HG03575 (cell line): ENCODE data around the gene ZNF70.

ENCODE experiments used
- ATAC-seq: cut with Tn5 transposase; IDR thresholded peaks from one replicate; pipeline ENCODE4 v1.9.1; 2021; ENCODE audit not compliant: unreplicated experiment, insufficient number of reproducible peaks, low FRiP score; ENCODE audit errors: extremely low read depth

Gene ZNF70

DNA sequence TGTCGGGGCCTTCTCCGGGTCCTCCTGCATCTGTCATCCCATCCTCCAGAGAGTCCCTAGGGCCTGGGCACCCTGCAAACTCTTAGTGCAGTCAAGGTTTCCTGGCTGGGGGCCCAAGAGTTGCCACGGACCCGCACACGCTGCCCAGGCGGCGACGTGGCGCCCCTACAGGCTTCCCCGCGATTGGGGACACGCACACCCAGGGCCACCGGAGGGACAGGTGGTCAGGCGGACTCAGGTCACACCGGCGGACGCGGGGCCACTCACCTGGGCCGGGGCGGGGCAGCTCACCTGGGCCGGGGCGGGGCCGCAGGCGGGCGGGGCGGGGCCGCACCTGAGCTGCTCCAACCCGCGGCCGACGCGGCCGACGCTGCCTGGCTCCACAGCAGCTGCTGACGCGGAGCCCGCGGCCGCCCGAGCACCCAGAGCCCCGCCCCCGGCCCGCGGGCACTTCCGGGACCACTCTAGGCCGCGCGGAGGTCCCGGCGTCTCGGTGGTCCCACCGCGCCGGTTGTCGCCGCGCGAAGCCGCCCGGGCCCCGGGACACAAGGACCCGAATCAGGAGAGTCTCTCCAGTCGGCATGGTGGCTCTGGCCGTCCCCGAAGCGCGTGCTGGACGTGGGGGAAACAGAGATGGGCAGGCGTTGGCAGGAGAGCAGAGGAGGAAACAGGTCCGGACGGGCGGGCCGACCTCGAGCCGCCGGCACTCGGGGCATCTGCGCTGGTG, at the start of gene ZNF70:
TSS of gene ZNF70 (minus strand) at position 399 of the 727 bp plus-strand sequence. CDS start 5,972 bp downstream, outside the sequence.
- no peak for ATAC-seq

DNA sequence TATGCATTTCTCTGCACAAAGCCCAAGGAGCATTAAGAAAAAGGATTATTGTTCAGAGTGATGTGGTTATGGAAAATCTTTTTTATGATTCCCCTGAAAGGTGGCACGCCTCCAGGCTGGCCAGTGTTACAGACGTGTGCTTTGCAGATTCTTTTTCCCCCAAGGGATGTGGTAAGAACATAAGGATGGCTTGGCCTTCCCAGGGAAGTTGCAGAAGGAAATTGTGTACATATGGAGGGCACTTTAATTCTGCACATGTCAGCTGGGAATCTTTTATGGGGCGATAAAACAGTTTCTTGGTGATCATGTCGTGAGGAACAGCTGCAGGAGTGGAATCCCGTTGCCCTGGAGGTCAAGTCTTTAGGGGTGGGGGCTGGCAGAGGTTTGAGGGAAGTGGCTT, 45.5 kb upstream of the ZNF70 start:
- ATAC-seq = no peak

DNA sequence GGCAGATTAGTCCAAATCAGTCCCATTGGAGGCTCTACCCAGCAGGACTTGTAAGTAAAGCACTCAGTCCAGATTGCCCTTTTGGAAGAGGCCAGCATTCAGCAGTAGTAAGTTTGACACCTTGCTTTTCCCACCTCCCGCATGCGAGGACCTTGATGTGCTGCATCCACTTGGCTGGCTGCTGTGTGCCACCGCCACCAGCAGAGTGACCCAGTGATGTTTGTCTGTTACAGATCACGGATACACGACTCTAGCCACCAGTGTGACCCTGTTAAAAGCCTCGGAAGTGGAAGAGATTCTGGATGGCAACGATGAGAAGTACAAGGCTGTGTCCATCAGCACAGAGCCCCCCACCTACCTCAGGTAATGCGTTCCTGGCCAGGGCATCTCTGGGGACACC, 42.4 kb upstream of the ZNF70 start:
- no peak for ATAC-seq

- no peak for ATAC-seq
These were observed 41.1 kb upstream of the ZNF70 start for GRCh38 chr22:23791738-23792645.

DNA sequence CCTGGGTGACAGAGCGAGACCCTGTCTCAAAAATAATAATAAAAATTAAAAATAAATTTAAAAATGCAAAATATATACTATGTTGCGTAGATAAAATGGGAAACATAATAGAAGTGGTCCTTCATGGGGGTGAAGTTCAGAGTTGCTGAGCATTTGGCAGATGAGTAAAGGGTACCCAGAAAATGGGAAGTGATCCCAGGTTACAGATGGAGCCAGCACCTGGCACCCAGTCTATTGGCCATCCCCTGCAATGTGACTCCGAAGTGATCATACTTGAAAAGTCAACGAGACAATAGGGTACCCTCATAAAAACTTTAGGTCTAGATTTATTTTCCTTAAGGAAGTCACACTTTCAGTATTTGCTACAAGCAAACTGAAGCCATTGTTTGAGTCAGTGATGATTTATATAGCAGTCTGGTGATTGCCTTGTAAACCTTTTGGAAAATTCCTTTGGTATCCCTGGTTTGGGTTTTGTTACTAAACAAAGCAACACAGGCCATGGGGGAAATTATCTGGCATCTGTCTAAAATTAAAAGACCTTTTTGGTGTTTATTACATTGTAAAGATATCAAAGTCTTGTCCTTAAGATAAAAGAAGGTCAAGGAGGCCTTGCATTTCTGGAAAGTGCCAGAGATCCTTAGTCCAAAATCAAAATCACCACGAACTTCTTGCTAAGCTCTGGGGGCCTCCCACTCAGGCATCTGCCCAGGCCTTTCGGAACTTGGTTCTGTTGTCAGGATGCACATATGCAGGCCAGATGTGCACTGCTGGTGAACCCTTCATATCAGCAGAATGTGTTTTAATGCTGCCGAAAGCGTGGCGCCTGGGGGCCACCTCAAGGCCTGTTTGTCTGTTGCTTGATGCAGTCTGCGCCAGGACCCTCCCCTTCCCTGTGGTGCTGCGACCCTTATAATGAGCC, 40.2 kb upstream of the ZNF70 start:
- no peak for ATAC-seq

GRCh38 chr22:23789638-23790037, 38.7 kb upstream of the ZNF70 start:
- ATAC-seq = no peak

GRCh38 chr22:23789121-23789520, 38.2 kb upstream of the ZNF70 start:
- ATAC-seq = no peak

DNA sequence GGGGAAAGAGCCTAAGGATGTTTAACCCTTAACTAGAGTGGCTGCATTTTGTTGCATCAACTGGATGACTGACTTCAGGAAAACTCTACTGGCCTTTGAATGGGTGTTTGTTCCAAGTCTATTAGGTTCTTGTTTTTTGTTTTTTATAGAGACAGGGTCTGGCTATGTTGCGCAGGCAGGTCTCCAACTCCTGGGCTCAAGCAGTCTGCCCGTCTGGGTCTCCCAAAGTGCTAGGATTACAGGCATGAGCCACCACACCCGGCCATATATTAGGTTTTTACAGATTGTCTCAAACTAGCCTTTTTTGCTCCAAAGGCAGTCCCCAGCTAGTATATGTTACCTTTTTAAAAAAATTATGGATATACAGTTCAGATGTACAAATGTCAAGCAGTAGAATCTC, 37.0 kb upstream of the ZNF70 start:
- ATAC-seq = no peak

DNA sequence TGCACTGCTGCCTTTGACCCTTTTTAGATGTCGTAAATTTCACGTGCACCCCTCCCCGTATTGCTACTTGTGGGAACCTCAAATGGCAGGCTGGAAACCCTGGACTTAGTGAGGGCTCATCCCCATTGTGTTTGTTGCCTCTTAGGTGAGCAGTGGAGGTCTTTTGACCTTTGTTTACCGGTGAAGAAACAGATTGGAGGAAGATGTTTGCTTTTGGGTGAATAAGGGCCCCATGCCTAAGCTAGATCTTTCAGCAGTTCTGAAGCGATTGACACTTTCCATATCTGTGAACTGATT, 36.6 kb upstream of the ZNF70 start:
- ATAC-seq = no peak

DNA sequence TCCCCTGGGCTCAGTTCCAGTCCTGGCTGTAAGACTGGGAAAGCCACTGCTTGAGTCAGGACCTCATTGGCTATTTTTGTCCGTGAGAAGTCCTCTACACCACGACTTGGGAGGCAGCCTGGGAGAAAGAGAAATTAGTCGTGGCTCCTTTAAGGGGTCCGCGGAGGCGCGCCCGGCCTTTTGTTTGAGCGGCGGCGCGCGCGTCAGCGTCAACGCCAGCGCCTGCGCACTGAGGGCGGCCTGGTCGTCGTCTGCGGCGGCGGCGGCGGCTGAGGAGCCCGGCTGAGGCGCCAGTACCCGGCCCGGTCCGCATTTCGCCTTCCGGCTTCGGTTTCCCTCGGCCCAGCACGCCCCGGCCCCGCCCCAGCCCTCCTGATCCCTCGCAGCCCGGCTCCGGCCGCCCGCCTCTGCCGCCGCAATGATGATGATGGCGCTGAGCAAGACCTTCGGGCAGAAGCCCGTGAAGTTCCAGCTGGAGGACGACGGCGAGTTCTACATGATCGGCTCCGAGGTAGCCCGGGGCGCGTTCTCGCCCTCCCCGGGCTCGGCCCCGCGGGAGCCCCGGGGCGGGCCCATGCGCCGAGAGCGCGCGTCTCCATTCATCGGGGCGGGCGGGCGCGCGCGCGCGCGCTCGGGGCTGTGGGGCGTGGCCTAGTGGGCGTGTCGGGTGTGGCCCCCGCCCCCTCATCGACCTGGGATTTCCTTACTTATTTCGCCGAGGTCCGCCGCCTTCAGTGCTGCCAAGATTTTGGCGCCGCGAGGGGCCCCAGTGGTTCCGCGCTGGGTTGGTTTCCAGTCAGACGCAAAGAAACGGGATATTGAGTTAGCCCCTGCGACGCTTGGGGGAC, 36.1 kb upstream of the ZNF70 start, which contains the start of gene SMARCB1:
TSS of gene SMARCB1 (plus strand) at position 215 of the 848 bp plus-strand sequence. CDS start at position 419, 204 bp downstream.
- ATAC-seq = no peak

DNA sequence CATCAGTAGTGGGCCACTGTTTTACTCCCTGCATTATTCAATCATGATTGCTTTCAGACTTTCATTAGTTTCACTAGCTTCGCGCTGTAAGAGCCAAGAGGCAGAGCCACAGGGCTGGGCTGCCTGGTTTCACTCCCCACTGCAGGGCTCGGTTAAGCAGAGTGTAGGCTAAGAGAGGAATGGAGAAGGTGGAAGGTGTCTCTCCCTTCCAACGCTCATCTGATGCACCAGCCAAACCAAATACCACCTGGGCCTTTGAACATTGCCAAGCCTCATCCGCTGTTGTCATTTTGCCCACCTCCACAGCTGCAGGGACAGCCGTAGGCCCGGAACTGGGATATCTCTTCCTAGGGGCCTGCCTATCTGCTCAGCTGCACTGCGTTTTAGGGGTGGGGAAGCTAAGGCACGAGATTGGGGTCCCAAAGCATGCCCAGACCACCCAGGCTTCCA, 35.4 kb upstream of the ZNF70 start:
- no peak for ATAC-seq

DNA sequence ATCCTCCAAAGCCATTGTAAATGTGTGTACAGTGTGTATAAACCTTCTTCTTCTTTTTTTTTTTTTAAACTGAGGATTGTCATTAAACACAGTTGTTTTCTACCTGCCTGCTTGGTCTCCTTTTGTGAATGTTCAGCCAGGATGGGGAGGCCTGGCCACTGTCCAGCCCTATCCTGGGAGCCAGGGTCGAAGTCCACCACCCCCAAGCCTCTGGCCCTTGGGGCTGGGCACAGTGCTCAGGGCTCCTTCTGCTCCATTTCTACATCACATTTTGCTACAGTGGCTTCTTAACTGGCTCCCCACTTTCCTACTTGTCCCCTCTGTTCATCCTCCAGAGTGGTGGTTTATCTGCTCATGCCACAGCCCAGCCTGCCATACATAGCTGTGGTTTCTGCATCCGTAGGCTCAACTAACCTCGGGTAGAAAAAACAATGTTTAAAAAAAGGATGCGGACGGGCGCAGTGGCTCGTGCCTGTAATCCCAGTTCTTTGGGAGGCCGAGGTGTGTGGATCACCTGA, 33.4 kb upstream of the ZNF70 start:
- ATAC-seq = no peak

DNA sequence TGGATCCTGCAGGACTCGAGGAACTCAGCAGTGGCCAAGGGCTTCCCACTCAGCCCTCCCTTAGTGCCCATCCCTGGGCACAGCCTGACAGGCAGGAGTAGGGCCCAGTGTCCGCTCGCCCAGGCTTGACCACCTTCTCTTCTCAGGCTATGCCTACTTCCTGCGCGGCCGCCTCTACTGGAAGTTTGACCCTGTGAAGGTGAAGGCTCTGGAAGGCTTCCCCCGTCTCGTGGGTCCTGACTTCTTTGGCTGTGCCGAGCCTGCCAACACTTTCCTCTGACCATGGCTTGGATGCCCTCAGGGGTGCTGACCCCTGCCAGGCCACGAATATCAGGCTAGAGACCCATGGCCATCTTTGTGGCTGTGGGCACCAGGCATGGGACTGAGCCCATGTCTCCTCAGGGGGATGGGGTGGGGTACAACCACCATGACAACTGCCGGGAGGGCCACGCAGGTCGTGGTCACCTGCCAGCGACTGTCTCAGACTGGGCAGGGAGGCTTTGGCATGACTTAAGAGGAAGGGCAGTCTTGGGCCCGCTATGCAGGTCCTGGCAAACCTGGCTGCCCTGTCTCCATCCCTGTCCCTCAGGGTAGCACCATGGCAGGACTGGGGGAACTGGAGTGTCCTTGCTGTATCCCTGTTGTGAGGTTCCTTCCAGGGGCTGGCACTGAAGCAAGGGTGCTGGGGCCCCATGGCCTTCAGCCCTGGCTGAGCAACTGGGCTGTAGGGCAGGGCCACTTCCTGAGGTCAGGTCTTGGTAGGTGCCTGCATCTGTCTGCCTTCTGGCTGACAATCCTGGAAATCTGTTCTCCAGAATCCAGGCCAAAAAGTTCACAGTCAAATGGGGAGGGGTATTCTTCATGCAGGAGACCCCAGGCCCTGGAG, 32.6 kb upstream of the ZNF70 start:
- ATAC-seq = no peak

DNA sequence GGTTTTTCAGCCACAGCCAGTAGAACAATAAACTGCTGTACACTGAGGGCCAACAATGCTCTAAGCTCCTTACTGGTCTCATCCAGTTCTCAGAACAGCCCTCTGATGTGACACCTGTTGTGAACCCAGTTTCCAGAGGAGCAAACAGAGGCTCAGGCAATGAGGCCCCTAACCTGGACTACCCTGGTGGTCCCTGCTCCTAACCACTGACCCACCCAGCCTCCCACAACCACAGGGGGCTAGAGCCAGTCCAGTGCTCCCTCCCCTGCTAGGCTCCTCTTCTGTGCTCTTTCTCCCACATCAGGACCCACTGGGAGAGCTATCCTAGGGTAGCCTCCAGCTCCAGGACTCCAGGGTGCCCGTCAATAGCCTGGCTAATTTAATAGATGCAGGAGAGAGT, 31.8 kb upstream of the ZNF70 start:
- no peak for ATAC-seq

- no peak for ATAC-seq
These were observed 31.3 kb upstream of the ZNF70 start for GRCh38 chr22:23782252-23782651.

- no peak for ATAC-seq
These were observed 30.7 kb upstream of the ZNF70 start for GRCh38 chr22:23781511-23782183.

- ATAC-seq = no peak
These were observed 30.2 kb upstream of the ZNF70 start for GRCh38 chr22:23781065-23781464.
